K562 treated with DMSO at 1 percent for 48 hours (cell line): Measurements from ENCODE around the gene SSBP3. TPM values are rescaled to one million over a fixed set of nuclear protein-coding genes. Genes with fewer than 3 reads are reported as not detected.

Experiments used
- total RNA-seq: library from RNA; unstranded; fragments of 300-600 nt; gene quantifications from 2 replicates; pipeline ENCODE4 v1.2.3, GENCODE V29; 2022; ENCODE audit warnings: low replicate concordance; ENCODE audit errors: extremely low read depth

Gene SSBP3
- not detected in 2 replicates for total RNA-seq

GRCh38 chr1:54406339-54407153 is at the start of gene SSBP3:
Gene SSBP3, minus strand, starts transcription at chr1:54406394.

DNA sequence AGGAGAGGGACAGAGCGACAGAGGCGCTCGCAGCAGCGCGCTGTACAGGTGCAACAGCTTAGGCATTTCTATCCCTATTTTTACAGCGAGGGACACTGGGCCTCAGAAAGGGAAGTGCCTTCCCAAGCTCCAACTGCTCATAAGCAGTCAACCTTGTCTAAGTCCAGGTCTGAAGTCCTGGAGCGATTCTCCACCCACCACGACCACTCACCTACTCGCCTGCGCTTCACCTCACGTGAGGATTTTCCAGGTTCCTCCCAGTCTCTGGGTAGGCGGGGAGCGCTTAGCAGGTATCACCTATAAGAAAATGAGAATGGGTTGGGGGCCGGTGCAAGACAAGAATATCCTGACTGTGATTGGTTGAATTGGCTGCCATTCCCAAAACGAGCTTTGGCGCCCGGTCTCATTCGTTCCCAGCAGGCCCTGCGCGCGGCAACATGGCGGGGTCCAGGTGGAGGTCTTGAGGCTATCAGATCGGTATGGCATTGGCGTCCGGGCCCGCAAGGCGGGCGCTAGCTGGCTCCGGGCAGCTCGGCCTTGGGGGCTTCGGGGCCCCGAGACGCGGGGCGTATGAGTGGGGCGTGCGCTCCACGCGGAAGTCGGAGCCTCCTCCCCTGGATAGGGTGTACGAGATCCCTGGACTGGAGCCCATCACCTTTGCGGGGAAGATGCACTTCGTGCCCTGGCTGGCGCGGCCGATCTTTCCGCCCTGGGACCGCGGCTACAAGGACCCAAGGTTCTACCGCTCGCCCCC is 206.3 kb downstream of the SSBP3 start, which contains the start of the genes CYB5RL and MRPL37:
TSS of gene CYB5RL (minus strand) at position 266 of the 754 bp plus-strand sequence. CDS start 4,414 bp downstream, outside the sequence.
TSS of gene MRPL37 (plus strand) at position 403 of the 754 bp plus-strand sequence. CDS start at position 480, 77 bp downstream.

Other genes with a start within 250 kb of the SSBP3 start
- gene CYB5RL, start 206.4 kb downstream of the SSBP3 start, total RNA-seq: not detected in 2 replicates
- not detected in 2 replicates for gene MRPL37, start 206.2 kb downstream of the SSBP3 start, total RNA-seq
- not detected in 2 replicates for gene ACOT11, start 141.8 kb upstream of the SSBP3 start, total RNA-seq
- gene FAM151A, start 217.1 kb upstream of the SSBP3 start, total RNA-seq: not detected in 2 replicates
- not detected in 2 replicates for gene MROH7, start 235.4 kb upstream of the SSBP3 start, total RNA-seq